Measurements from ENCODE around the gene TARS2.

The TARS2 gene, protein sequence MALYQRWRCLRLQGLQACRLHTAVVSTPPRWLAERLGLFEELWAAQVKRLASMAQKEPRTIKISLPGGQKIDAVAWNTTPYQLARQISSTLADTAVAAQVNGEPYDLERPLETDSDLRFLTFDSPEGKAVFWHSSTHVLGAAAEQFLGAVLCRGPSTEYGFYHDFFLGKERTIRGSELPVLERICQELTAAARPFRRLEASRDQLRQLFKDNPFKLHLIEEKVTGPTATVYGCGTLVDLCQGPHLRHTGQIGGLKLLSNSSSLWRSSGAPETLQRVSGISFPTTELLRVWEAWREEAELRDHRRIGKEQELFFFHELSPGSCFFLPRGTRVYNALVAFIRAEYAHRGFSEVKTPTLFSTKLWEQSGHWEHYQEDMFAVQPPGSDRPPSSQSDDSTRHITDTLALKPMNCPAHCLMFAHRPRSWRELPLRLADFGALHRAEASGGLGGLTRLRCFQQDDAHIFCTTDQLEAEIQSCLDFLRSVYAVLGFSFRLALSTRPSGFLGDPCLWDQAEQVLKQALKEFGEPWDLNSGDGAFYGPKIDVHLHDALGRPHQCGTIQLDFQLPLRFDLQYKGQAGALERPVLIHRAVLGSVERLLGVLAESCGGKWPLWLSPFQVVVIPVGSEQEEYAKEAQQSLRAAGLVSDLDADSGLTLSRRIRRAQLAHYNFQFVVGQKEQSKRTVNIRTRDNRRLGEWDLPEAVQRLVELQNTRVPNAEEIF

DNA sequence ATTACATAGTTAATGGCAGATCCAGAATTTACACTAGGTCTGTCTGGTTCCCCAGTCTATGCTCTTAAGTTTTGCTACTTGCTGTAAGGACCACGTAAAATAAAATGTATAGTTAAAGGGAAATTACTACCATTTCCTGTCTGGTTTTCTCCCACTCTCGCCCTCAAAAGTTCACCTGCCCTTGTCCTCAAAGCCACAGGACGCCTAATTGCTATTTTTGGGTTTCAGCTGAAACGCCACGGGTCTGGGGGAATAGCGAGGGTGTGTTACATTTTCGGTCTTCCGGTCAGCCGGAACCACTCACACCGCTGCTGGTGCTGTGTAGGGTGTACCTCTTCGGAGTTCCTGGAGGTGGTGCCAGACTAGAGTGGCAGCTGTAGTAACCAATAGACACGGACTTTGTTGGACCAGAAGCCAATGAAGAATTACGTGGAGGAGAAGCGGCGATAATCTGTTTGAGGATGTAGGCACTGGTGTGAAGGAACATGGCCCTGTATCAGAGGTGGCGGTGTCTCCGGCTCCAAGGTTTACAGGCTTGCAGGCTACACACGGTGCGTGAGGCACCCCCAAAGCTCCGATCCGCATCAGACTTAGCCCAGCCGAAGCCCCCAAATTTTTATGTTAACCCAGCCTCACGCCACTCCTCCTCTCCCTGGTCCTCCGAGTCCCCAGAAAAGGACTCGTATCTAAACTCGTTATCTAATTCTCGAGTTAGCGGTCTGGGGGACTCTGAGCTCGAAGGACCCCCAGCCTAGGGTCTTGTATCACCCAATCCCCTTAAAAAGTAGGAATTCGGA is at the start of gene TARS2:
TSS of gene TARS2 (plus strand) at position 454 of the 797 bp plus-strand sequence. CDS start at position 486, 32 bp downstream.
- Mint-ChIP-seq H3K27ac (peak within 1 kb of the TSS; percentile 91), H3K4me1 (peaks cover 27% of the 10 kb centered on the region), H3K36me3 (peaks cover 39% of the 10 kb centered on the region), H3K4me3 (peak within 1 kb of the TSS; percentile 95), H3K9me3 (no peaks in the 10 kb centered on the region)
- DNase-seq (ENCODE audit: low spot score in 2 of 2): peak; percentile 92 to 99
- peak; percentile 100 for ATAC-seq

DNA sequence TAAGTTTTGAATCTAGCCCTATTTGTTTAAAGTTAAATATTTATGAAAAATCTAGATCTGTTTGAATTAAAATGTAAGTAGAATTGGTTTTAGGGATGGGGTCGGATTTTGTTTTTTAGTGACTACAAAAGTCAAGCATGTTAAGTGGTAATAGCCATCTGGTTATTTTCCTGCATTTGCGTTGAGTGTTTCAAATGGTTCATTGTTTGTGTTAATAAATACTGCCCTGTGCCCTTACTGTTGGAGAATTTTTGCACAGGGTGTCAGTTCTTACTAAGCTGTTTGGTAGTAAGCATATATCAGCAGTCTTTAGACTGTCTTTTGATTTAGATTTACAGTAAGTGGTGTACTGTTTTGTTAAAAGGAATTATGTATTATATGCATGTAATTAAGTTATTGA is 46.1 kb upstream of the TARS2 start:
- Mint-ChIP-seq H3K4me3 (no peak overlapping the region), H3K27ac (no peak overlapping the region), H3K4me1 (peaks cover 6% of the 10 kb centered on the region), H3K9me3 (no peaks in the 10 kb centered on the region), H3K36me3 (peaks cover 79% of the 10 kb centered on the region)
- no peak for ATAC-seq
- DNase-seq (ENCODE audit: low spot score in 2 of 2): no peak

DNA sequence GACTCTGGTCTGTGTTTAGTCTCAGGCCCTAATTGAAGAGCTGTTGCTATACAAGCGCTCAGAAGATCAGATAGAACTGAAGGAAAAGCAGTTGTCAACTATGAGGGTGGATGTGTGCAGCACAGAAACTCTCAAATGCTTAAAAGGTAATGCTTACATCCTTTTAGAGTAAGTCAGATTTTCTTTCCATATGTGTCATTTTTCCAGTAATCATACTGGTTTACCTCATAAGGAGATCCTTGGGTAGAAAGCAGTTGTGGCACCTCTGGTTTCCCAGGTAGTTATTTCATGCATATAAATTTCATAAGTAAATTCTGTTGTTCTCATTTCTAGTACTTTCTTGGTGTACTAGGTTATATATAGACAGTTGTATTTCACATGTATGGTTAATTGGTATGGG is 43.0 kb upstream of the TARS2 start:
- Mint-ChIP-seq H3K9me3 (no peaks in the 10 kb centered on the region), H3K4me3 (no peak overlapping the region), H3K36me3 (peaks cover 95% of the 10 kb centered on the region), H3K27ac (peak overlapping the region; percentile 21), H3K4me1 (peaks cover 6% of the 10 kb centered on the region)
- ATAC-seq: peak; percentile 71
- DNase-seq (ENCODE audit: low spot score in 2 of 2): no peak

DNA sequence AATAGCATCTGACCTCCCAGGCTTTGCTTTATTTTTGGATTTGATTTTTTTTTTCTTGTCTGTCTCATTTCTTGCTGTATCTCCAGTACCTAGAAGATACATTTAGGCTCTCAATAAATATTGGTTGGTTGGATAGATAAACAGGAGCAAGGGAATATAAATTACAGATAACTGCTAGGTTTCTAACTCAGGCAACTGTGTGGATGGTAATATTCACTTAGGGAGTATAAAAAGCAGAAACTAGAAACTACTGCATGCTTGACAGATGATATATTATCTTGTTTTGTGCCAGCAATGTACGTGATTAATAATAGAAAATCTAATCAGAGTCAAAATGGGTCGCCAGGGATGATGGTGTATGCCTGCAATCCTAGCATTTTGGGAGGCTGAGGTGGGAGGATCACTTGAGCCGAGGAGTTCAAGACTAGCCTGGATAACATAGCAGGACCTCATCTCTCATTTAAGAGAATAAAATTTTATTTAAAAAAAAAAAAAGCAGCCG is 31.0 kb upstream of the TARS2 start:
- ATAC-seq: no peak
- no peak for DNase-seq (ENCODE audit: low spot score in 2 of 2)
- Mint-ChIP-seq H3K36me3 (peaks cover 92% of the 10 kb centered on the region), H3K4me3 (no peak overlapping the region), H3K27ac (peak overlapping the region; percentile 85), H3K9me3 (no peaks in the 10 kb centered on the region), H3K4me1 (no peaks in the 10 kb centered on the region)

DNA sequence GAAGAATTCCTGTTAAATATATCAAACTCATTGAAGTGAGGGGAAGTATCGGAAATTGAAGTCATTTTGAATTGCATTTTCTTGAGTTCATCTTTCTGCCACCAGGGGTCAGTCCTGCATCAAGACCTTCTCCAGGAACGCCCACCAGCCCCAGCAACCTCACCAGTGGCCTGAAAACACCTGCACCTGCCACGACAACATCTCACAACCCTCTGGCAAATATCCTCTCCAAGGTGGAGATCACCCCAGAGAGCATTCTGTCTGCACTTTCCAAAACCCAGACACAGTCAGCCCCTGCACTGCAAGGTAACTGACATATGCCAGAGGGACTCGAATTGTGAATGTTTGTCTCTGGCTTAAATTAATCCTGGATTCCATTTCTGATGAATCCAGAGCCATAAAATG is 22.8 kb upstream of the TARS2 start:
- H3K27ac Mint-ChIP-seq: no peak overlapping the region

DNA sequence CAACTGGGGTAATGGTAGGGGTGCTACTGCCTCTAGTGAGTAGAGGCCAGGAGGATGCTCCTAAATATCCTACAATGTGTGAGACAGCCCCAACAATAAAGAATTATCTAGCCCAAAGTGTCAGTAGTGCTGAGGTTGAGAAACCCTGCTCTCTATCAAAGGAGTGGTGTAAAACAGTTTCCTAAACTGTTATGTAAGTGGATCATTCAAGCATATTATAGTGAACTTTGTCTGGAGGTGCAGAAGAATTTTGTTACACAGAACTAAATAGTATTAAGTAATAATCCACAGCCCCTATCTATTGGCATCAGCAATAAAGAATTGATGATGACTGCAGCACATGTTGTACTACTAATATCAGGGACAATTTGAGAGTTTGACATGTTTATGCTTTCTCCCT is 20.3 kb upstream of the TARS2 start:
- H3K36me3 Mint-ChIP-seq: peaks cover 97% of the 10 kb centered on the region
- ATAC-seq: no peak

More for the DNA sequence above, 22.8 kb upstream of the TARS2 start:
- no peaks in the 10 kb centered on the region for H3K4me1 Mint-ChIP-seq
- no peaks in the 10 kb centered on the region for H3K9me3 Mint-ChIP-seq
- peaks cover 99% of the 10 kb centered on the region for H3K36me3 Mint-ChIP-seq
- H3K4me3 Mint-ChIP-seq: no peak overlapping the region
- DNase-seq (ENCODE audit: low spot score in 2 of 2) (peak; percentile 55 to 80), ATAC-seq (peak; percentile 71)

DNA sequence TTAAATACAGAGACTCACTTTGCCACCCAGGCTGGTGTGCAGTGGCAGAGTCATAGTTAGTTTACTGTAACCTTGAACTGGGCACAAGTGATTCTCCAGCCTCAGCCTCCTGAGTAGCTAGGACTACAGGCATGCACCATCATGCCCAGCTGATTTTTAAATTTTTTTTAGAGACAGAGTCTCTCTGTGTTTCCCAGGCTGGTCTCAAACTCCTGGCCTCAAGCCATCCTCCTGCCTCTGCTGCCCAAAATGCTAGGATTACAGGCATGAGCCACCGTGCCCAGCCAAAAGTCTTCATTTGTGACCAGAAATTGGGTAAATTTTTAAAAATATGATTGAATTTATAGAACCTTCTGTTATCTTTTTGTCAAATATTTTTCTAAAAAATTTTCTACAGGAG is 17.9 kb upstream of the TARS2 start:
- ATAC-seq (no peak), DNase-seq (ENCODE audit: low spot score in 2 of 2) (no peak)
- Mint-ChIP-seq H3K4me1 (peaks cover 6% of the 10 kb centered on the region), H3K36me3 (peaks cover 97% of the 10 kb centered on the region), H3K9me3 (no peaks in the 10 kb centered on the region), H3K27ac (no peak overlapping the region), H3K4me3 (no peak overlapping the region)

More for the DNA sequence above, 20.3 kb upstream of the TARS2 start:
- peaks cover 6% of the 10 kb centered on the region for H3K4me1 Mint-ChIP-seq
- no peak overlapping the region for H3K27ac Mint-ChIP-seq
- no peak overlapping the region for H3K4me3 Mint-ChIP-seq
- no peak for DNase-seq (ENCODE audit: low spot score in 2 of 2)
- no peaks in the 10 kb centered on the region for H3K9me3 Mint-ChIP-seq

DNA sequence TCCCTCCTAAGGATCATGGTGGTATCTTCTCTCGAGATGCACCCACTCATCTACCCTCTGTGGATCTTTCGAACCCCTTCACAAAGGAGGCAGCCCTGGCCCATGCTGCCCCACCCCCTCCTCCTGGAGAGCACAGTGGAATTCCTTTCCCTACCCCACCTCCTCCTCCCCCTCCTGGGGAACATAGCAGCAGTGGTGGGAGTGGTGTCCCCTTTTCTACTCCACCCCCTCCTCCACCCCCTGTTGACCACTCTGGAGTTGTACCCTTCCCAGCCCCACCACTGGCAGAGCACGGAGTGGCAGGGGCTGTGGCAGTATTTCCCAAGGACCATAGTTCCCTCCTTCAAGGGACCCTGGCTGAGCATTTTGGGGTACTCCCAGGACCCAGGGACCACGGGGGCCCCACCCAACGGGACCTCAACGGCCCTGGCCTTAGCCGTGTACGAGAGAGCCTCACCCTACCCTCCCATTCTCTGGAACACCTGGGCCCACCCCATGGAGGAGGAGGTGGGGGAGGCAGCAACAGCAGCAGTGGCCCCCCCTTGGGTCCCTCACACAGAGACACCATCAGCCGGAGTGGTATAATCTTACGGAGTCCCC is 14.5 kb upstream of the TARS2 start:
- no peaks in the 10 kb centered on the region for H3K9me3 Mint-ChIP-seq
- no peak overlapping the region for H3K27ac Mint-ChIP-seq
- ATAC-seq: no peak
- no peak for DNase-seq (ENCODE audit: low spot score in 2 of 2)
- peaks cover 67% of the 10 kb centered on the region for H3K36me3 Mint-ChIP-seq
- peaks cover 12% of the 10 kb centered on the region for H3K4me1 Mint-ChIP-seq
- no peak overlapping the region for H3K4me3 Mint-ChIP-seq

DNA sequence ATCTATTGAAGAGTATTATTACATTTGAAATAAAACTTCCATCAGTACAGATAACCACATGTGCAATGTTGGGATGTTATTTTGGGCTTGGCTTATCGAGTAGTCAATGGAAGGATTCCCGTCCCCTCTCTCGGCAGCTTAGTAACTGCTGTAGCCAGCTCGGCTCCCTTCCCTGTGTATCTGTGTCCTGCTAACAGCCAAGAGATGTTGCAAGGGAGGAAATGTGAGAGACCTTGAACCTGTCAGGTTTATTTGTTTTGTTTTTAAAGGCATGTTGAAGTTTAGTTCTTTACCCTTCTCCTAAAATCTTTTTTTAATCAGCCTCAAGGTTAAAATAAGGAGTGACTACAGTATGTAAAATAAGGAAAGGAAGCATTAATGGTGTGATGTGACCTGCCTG is 13.6 kb upstream of the TARS2 start:
- peak overlapping the region; percentile 81 for H3K27ac Mint-ChIP-seq
- no peak for ATAC-seq
- H3K36me3 Mint-ChIP-seq: peaks cover 58% of the 10 kb centered on the region
- H3K9me3 Mint-ChIP-seq: no peaks in the 10 kb centered on the region
- H3K4me3 Mint-ChIP-seq: no peak overlapping the region
- peaks cover 12% of the 10 kb centered on the region for H3K4me1 Mint-ChIP-seq
- no peak for DNase-seq (ENCODE audit: low spot score in 2 of 2)

DNA sequence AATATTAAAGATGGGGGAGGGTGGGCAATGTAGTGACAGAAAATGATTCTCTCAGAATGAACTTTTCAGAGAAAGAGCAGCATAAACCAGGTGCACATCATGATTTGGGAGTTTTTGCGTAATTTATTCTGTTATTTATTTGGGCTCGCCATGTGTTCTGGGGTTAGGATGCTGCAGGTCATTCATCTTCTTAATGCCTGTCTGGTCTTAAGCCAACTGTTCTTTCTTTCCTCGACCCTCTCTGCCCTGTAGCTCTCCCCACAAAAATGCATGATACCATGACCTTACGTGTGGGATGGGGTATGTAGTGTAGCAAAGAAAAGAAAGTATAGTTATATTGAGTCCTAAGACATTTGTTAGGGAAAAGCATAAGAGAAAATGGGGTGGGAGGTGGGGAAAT is 12.3 kb upstream of the TARS2 start:
- H3K4me3 Mint-ChIP-seq: no peak overlapping the region
- H3K27ac Mint-ChIP-seq: peak overlapping the region; percentile 81
- H3K36me3 Mint-ChIP-seq: peaks cover 46% of the 10 kb centered on the region
- no peaks in the 10 kb centered on the region for H3K9me3 Mint-ChIP-seq
- no peak for ATAC-seq
- DNase-seq (ENCODE audit: low spot score in 2 of 2): no peak
- peaks cover 12% of the 10 kb centered on the region for H3K4me1 Mint-ChIP-seq

DNA sequence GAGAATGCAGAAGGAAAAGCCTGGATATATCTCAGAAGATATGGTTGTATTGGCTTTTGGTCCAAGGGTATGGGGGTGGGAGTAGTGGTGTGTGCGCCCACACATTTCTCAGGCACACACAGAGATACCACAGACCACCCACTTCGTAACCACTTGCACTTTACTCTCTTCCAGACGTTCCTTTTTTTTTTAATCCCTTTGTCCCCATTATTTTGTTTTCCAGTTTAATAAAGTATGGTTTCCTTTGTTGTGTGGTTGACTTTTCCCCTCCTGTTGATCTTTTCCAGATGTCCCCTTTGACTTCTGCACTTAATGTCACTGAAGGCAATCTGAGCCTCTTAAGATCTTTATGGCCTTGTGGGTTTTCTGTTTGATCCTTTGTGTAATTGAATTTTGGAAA is 10.5 kb upstream of the TARS2 start:
- Mint-ChIP-seq H3K27ac (no peak overlapping the region), H3K36me3 (peaks cover 29% of the 10 kb centered on the region), H3K4me1 (peaks cover 8% of the 10 kb centered on the region), H3K9me3 (no peaks in the 10 kb centered on the region), H3K4me3 (no peak overlapping the region)
- ATAC-seq (no peak), DNase-seq (ENCODE audit: low spot score in 2 of 2) (no peak)

DNA sequence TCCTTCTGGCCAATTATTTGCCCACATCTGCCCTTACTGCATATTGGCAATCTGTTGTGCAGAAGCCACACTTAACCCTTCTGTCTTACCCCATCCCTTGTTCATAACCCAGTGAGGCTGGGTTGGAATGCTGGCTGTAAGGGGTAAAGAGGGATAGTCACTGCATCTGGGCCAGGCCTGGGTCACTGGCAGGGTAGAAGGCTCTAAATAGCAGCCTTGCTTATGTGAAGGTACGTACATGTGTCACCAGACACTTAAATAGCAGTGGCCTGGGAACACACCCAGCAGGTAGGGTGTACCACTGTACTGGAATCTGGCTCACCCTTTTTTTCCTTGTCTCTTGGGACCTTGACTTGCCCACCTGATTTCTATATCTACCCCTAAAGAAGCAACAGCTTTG is 9.9 kb upstream of the TARS2 start:
- Mint-ChIP-seq H3K27ac (peak overlapping the region; percentile 50), H3K4me1 (peaks cover 6% of the 10 kb centered on the region), H3K9me3 (no peaks in the 10 kb centered on the region), H3K36me3 (peaks cover 24% of the 10 kb centered on the region), H3K4me3 (no peak overlapping the region)
- ATAC-seq (peak; percentile 36), DNase-seq (ENCODE audit: low spot score in 2 of 2) (no peak)

DNA sequence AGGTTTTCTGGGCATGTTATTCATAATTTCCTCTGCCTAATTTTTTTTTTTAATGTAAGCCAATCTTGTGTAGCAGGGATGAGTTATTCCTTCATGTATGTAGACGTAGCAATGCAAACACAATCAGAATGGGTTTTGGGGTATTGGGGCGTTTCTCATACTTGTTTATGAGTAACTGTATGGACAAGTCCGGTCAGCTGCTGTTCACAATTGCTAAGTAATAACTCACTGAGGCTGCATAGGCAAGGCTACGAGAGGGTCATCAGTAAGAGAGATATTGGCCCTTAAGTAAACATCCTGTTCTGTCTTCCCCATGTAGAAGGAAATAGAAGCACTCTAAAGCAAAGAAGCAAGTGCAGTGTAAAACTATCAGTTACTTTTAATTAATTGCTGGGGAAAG is 9.5 kb upstream of the TARS2 start:
- ATAC-seq (no peak), DNase-seq (ENCODE audit: low spot score in 2 of 2) (no peak)
- H3K4me3 Mint-ChIP-seq: no peak overlapping the region
- H3K4me1 Mint-ChIP-seq: peaks cover 6% of the 10 kb centered on the region
- no peaks in the 10 kb centered on the region for H3K9me3 Mint-ChIP-seq
- H3K36me3 Mint-ChIP-seq: peaks cover 20% of the 10 kb centered on the region
- peak overlapping the region; percentile 50 for H3K27ac Mint-ChIP-seq

DNA sequence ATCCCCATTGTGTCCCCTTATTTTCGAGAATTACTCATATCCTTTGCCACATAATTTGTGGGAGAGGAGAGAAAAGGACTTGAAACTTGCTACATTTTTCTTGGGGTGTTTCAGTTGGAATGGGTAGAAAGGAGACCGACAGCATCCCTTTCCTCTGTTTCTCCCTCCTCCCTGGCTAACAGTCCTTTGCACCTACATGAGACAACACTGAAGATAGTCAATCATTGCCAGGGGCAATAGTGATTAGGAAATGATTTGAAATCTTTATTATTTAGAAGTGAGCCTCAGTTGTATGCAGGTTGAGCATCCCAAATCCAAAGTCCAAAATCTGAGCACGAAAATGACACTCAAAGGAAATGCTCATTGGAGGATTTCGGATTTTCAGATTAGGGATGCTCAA is 7.8 kb upstream of the TARS2 start:
- Mint-ChIP-seq H3K36me3 (peaks cover 3% of the 10 kb centered on the region), H3K9me3 (no peaks in the 10 kb centered on the region), H3K27ac (no peak overlapping the region), H3K4me1 (peaks cover 6% of the 10 kb centered on the region), H3K4me3 (no peak overlapping the region)
- DNase-seq (ENCODE audit: low spot score in 2 of 2) (no peak), ATAC-seq (no peak)

DNA sequence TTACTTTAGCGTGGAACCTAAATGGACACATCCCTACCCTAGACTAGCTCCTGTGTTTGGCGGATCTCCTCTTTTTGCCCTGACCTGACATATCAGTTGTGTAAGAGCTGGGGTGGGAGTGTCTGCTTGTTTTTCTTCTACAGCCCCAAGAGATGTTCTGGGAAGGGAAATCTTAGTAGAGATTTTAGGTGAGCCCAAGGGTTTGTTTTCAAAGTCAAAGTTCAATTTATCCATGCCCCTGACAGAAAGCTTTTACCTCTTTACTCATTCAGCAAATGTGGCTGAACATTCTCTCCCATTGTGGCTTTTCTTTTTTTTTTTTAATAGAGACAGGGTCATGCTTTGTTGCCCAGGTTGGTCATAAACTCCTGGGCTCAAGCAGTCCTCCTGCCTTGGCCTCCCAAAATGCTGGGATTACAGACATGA is 7.3 kb upstream of the TARS2 start:
- ATAC-seq (no peak), DNase-seq (ENCODE audit: low spot score in 2 of 2) (no peak)
- no peaks in the 10 kb centered on the region for H3K36me3 Mint-ChIP-seq
- no peak overlapping the region for H3K4me3 Mint-ChIP-seq
- H3K4me1 Mint-ChIP-seq: peaks cover 9% of the 10 kb centered on the region
- no peak overlapping the region for H3K27ac Mint-ChIP-seq
- no peaks in the 10 kb centered on the region for H3K9me3 Mint-ChIP-seq
